Stimulated activated naive B cell treated with anti-CD40 and anti-IgM and Interleukin-4, amounts not matched to agents 10 μg/mL and 1 μg/mL and 100 μg/mL, for 72 hours (primary cell): ENCODE measurements around the gene MGLL.

Experiments used
- ATAC-seq, 2 donors: fragments of 150-1000 bp; cut with Tn5 transposase; replicated peaks; 2 replicates each; pipeline ENCODE4 v1.10.0; 2021; ENCODE audit warnings: moderate library complexity in 1 of 2
- DNase-seq: peaks from one replicate; pipeline ENCODE4 v3.0.0; 2021
- H3K27ac Mint-ChIP-seq: one replicate; pipeline ENCODE4 v1.8.0; 2022; ENCODE audit warnings: mild to moderate bottlenecking, mixed read lengths
- H3K27me3 Mint-ChIP-seq, 2 donors: one replicate each; pipeline ENCODE4 v1.8.0; 2022; ENCODE audit warnings: mixed read lengths in 2 of 2
- H3K36me3 Mint-ChIP-seq, 2 donors: one replicate each; pipeline ENCODE4 v1.8.0; 2022; ENCODE audit warnings: mixed read lengths in 2 of 2, mild to moderate bottlenecking in 1 of 2
- H3K4me1 Mint-ChIP-seq, 2 donors: one replicate each; pipeline ENCODE4 v1.8.0; 2022; ENCODE audit warnings: mixed read lengths in 2 of 2, mild to moderate bottlenecking in 1 of 2
- H3K4me3 Mint-ChIP-seq, 2 donors: one replicate each; pipeline ENCODE4 v1.8.0; 2022; ENCODE audit warnings: mild to moderate bottlenecking in 2 of 2, mixed read lengths in 2 of 2, moderate library complexity in 1 of 2
- H3K9me3 Mint-ChIP-seq, 2 donors: one replicate each; pipeline ENCODE4 v1.8.0; 2022; ENCODE audit warnings: mixed read lengths in 2 of 2, mild to moderate bottlenecking in 1 of 2

The MGLL gene

GRCh38 chr3:127764301-127764700 is 58.0 kb downstream of the MGLL start:
- H3K9me3 Mint-ChIP-seq, result peaks cover 5 to 7% of the 10 kb centered on the region in 2 donors
- DNase-seq (no peak), ATAC-seq (no peak)
- H3K27ac Mint-ChIP-seq, result peak overlapping the region; percentile 71
- peaks cover 25 to 49% of the 10 kb centered on the region in 2 donors for H3K36me3 Mint-ChIP-seq
- H3K27me3 Mint-ChIP-seq, result no peaks in the 10 kb centered on the region
- H3K4me1 Mint-ChIP-seq, result peaks cover 28 to 47% of the 10 kb centered on the region in 2 donors
- H3K4me3 Mint-ChIP-seq, result peak overlapping the region in 1 of 2 donors; percentile 27

DNA sequence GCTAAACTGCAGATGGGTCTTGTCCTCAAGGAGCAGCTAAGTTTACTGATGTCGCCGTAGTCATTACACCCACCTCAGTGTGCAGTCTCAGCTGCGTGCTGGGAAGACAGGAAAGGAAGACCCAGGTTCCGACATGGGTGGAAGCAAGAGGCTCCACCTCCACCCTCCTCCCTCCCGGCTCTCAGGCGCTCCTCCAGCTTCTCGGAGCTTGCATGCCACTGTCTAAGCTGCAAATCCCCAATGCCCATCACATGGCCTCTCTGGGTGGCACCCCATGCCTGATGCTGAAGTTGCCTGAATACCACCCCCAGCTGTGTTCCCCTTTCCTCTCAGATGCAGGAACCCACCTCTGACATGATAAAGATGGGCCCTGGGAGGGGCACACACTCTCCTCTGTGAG is 58.5 kb downstream of the MGLL start:
- H3K27ac Mint-ChIP-seq, result peak overlapping the region; percentile 71
- peaks cover 5 to 6% of the 10 kb centered on the region in 2 donors for H3K9me3 Mint-ChIP-seq
- no peaks in the 10 kb centered on the region for H3K27me3 Mint-ChIP-seq
- peaks cover 26 to 49% of the 10 kb centered on the region in 2 donors for H3K36me3 Mint-ChIP-seq
- H3K4me3 Mint-ChIP-seq, result peak overlapping the region in 1 of 2 donors; percentile 27
- H3K4me1 Mint-ChIP-seq, result peaks cover 28 to 47% of the 10 kb centered on the region in 2 donors
- no peak for DNase-seq
- ATAC-seq, result no peak

DNA sequence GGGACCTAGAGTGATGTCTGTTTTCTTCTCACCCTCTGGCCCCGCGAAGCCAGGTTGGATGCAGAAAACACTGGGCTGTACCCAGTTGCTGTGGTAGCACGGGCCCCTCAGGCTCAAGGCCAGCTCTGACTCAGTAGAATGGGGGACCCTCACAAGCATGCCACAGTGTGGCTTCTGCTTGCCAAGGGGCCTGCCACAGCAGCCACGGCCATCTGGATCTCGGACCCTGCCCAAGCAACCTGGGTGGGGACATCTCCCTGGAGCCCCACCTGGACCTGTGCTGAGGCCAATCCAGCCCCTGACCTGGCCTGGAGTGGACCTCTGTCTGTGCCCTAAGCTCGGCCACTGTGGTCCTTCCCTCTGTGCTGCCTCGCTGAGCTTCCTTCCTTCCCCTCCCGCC is 59.0 kb downstream of the MGLL start:
- Mint-ChIP-seq H3K27ac (no peak overlapping the region), H3K4me1 (peaks cover 28 to 47% of the 10 kb centered on the region in 2 donors), H3K9me3 (peaks cover under 1 to 3% of the 10 kb centered on the region in 2 donors), H3K27me3 (no peaks in the 10 kb centered on the region), H3K4me3 (no peak overlapping the region), H3K36me3 (peaks cover 21 to 45% of the 10 kb centered on the region in 2 donors)
- ATAC-seq (no peak), DNase-seq (no peak)

DNA sequence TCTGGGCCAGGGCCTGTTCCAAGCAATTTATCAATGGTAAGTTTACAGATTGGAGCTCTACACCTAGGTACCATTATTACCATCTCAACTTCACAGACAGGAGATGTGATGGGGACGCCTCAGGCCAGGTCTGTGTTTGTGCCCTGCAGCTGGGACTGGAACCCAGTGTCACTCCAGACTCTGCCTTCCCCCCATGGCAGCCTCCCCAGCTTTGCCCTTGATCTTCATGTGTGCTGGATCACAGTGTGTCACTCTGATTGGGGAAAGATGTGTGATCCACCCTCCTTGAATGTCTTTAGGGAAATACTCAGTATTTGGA is 59.6 kb downstream of the MGLL start:
- Mint-ChIP-seq H3K27me3 (no peaks in the 10 kb centered on the region), H3K9me3 (no peaks in the 10 kb centered on the region), H3K27ac (peak overlapping the region; percentile 93), H3K4me3 (peak overlapping the region in 1 of 2 donors; percentile 20), H3K36me3 (peaks cover 16 to 45% of the 10 kb centered on the region in 2 donors), H3K4me1 (peaks cover 28 to 47% of the 10 kb centered on the region in 2 donors)
- ATAC-seq (no peak), DNase-seq (no peak)

GRCh38 chr3:127762077-127762786 is 60.1 kb downstream of the MGLL start:
- H3K27ac Mint-ChIP-seq, result peak overlapping the region; percentile 93
- peak; percentile 24 for DNase-seq
- H3K36me3 Mint-ChIP-seq, result peaks cover 19 to 47% of the 10 kb centered on the region in 2 donors
- peak overlapping the region; percentile 64 to 72 for H3K4me3 Mint-ChIP-seq
- no peaks in the 10 kb centered on the region for H3K9me3 Mint-ChIP-seq
- H3K4me1 Mint-ChIP-seq, result peaks cover 28 to 47% of the 10 kb centered on the region in 2 donors
- H3K27me3 Mint-ChIP-seq, result no peaks in the 10 kb centered on the region
- peak; percentile 79 for ATAC-seq

DNA sequence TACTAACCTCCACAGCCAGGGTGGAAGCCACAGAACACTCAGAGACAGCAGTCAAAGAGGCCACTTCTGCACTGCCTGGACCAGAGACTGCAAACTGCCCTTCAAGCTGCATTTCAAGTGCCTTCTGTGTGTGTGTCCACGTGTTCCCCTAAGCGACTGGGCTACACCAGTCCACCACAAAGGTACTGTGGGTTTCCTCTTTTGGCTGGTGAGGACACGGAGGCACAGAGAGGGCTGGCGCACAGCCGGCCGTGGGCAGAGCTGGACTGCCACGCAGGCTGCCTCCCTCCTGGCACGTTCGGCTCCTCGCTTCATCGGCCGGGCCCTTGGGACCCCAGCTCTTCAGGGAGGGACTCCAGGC is 60.9 kb downstream of the MGLL start:
- Mint-ChIP-seq H3K27me3 (no peaks in the 10 kb centered on the region), H3K9me3 (peaks cover 2 to 3% of the 10 kb centered on the region in 2 donors), H3K4me1 (peaks cover 31 to 55% of the 10 kb centered on the region in 2 donors), H3K36me3 (peaks cover 21 to 45% of the 10 kb centered on the region in 2 donors), H3K4me3 (peak overlapping the region; percentile 64 to 72), H3K27ac (peak overlapping the region; percentile 93)
- ATAC-seq (peak; percentile 59 to 61), DNase-seq (peak; percentile 15)

DNA sequence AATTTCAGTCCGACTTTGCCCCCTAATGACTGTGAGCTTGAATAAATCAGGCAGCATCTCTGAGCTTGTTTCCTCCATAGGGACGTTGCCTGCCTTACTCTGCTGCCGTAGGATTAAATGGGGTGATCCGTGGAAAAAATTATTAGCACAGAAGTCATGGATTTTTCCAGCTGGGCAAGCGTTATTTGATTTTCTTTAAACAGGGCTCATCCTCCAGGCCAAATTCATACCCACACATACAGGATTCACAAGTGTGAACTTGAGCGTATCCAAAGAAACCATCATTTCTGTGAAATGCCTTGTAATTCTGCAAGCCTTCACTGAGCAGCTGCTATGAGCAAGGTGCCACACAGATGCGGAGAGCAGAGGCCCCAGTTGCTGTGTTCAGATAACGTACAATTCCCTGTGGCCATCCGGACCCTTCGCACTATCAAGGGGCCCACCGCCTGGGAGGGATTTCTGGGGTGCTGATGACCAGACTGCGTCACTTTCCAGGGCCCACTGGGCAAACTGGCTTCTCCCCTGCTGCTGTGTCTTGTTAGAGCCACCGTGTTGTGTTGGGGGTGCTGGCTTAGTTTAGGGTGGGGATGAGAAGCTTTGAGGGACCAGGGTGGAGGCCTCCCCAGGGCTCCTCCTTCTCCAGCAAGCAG is 61.4 kb downstream of the MGLL start:
- peak overlapping the region; percentile 47 for H3K27ac Mint-ChIP-seq
- peaks cover 34 to 60% of the 10 kb centered on the region in 2 donors for H3K4me1 Mint-ChIP-seq
- DNase-seq (no peak), ATAC-seq (no peak)
- peaks cover 21 to 46% of the 10 kb centered on the region in 2 donors for H3K36me3 Mint-ChIP-seq
- peak overlapping the region; percentile 64 to 72 for H3K4me3 Mint-ChIP-seq
- no peaks in the 10 kb centered on the region for H3K27me3 Mint-ChIP-seq
- H3K9me3 Mint-ChIP-seq, result peaks cover 2 to 3% of the 10 kb centered on the region in 2 donors

GRCh38 chr3:127760361-127760760 is 62.0 kb downstream of the MGLL start:
- Mint-ChIP-seq H3K4me3 (no peak overlapping the region), H3K27me3 (no peaks in the 10 kb centered on the region), H3K4me1 (peaks cover 38 to 60% of the 10 kb centered on the region in 2 donors), H3K27ac (no peak overlapping the region), H3K9me3 (peaks cover 3 to 4% of the 10 kb centered on the region in 2 donors), H3K36me3 (peaks cover 17 to 40% of the 10 kb centered on the region in 2 donors)
- no peak for ATAC-seq
- no peak for DNase-seq

GRCh38 chr3:127759826-127760225 is 62.5 kb downstream of the MGLL start:
- Mint-ChIP-seq H3K27me3 (no peaks in the 10 kb centered on the region), H3K4me3 (no peak overlapping the region), H3K36me3 (peaks cover 23 to 41% of the 10 kb centered on the region in 2 donors), H3K27ac (no peak overlapping the region), H3K4me1 (peaks cover 40 to 60% of the 10 kb centered on the region in 2 donors), H3K9me3 (peaks cover 3 to 4% of the 10 kb centered on the region in 2 donors)
- no peak for DNase-seq
- ATAC-seq, result no peak

DNA sequence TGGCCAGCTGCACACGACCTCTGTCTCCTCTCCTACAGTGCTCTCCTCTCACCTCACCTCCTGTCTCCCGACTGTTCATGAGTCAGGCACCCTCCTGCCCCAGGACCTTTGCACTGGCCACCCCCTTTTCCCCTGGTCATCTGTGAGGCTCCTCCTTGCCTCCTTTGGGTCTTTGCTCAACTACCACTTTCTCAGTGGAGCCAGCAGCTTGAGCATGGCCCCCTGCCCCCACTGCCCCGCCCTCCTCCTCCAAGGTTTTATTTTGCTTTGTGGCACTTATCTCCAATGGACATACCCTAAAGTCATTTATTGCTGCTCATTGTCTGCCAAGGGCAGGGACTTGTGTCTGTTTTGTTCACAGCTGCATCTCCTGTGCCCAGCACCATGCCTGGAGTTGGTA is 64.3 kb downstream of the MGLL start:
- H3K27me3 Mint-ChIP-seq, result no peaks in the 10 kb centered on the region
- DNase-seq (no peak), ATAC-seq (no peak)
- H3K4me1 Mint-ChIP-seq, result peaks cover 49 to 65% of the 10 kb centered on the region in 2 donors
- H3K36me3 Mint-ChIP-seq, result peaks cover 30 to 50% of the 10 kb centered on the region in 2 donors
- peak overlapping the region; percentile 69 for H3K27ac Mint-ChIP-seq
- H3K4me3 Mint-ChIP-seq, result no peak overlapping the region
- H3K9me3 Mint-ChIP-seq, result peaks cover 8 to 9% of the 10 kb centered on the region in 2 donors

- Mint-ChIP-seq H3K27ac (peak overlapping the region; percentile 94), H3K9me3 (peaks cover 8 to 9% of the 10 kb centered on the region in 2 donors), H3K36me3 (peaks cover 33 to 61% of the 10 kb centered on the region in 2 donors), H3K4me1 (peaks cover 52 to 69% of the 10 kb centered on the region in 2 donors), H3K27me3 (no peaks in the 10 kb centered on the region), H3K4me3 (peak overlapping the region; percentile 49 to 61)
- no peak for ATAC-seq
- DNase-seq, result no peak
Measured at GRCh38 chr3:127755305-127755681, 67.0 kb downstream of the MGLL start.

DNA sequence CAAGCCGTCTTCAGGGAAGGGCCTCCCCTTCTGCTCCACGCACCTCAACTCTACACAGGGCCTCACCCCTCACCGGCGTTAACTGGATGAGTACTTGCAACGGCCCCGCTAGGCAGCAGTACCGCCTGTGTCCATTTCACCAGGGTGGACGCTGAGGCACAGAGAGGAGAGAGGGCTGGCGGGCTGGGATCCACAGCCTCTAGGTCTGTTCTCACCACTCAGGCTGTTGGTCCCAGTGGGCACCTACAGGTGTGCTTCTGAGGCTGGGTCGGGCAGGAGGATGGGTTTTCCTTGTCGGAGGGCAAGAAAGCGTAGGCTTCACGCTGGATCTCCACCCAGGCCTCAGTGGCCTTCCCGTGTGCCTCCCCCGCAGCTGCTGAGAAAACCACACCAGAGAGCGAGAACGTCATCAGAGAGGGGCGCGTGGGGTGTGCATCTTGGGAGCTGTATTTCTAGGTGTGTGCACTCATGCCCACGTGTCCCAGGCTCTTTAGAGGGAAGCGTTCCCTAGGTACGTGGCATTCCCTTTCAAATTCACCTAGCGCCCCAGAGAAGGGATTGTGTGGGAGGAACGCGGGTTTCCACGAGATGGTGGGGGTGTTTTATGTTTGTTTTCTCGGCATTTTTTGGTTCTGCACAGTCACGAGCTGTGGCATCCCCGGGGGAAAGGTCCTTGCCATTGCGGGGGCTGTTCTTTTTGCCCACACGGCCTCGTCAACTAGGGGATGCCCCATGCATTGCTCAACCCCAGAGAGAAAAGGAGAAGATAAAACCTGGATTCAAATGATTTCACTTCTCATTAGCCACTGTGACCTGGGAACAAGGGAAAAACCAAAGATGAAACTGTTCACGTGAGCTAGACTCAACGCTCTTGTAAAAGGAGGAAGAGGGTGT is 67.7 kb downstream of the MGLL start:
- Mint-ChIP-seq H3K36me3 (peaks cover 35 to 63% of the 10 kb centered on the region in 2 donors), H3K27ac (peak overlapping the region; percentile 94), H3K9me3 (peaks cover 8 to 9% of the 10 kb centered on the region in 2 donors), H3K4me3 (peak overlapping the region; percentile 56 to 61), H3K4me1 (peaks cover 59 to 75% of the 10 kb centered on the region in 2 donors), H3K27me3 (no peaks in the 10 kb centered on the region)
- DNase-seq (peak; percentile 87), ATAC-seq (peak; percentile 49 to 58)

GRCh38 chr3:127753898-127754410 is 68.4 kb downstream of the MGLL start:
- H3K4me3 Mint-ChIP-seq, result peak overlapping the region; percentile 56 to 61
- H3K4me1 Mint-ChIP-seq, result peaks cover 64 to 82% of the 10 kb centered on the region in 2 donors
- ATAC-seq, result peak; percentile 34 to 45
- DNase-seq, result peak; percentile 77
- peaks cover 37 to 65% of the 10 kb centered on the region in 2 donors for H3K36me3 Mint-ChIP-seq
- peak overlapping the region; percentile 94 for H3K27ac Mint-ChIP-seq
- H3K9me3 Mint-ChIP-seq, result peaks cover 8 to 9% of the 10 kb centered on the region in 2 donors
- H3K27me3 Mint-ChIP-seq, result peaks cover 0 to under 1% of the 10 kb centered on the region in 2 donors

DNA sequence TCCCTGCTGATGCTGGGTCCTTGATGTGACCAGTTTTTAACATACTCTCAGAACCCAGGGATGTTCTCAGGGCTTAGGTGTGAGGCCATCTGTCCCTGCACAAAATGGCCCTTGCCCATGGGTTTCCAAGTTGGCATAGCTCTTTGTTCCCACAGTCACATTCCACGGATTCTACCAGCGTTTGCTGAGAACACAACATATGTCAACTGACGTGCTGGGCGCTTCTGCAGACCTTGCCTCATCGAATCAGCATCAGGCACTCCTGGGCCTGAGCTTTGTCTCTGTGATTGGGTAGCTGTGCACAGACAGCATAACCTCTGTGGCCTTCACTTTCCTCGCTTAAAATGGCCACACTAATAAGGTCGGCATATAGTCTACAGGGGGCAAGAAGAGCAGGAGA is 69.0 kb downstream of the MGLL start:
- no peak for DNase-seq
- peak overlapping the region; percentile 94 for H3K27ac Mint-ChIP-seq
- H3K4me1 Mint-ChIP-seq, result peaks cover 66 to 88% of the 10 kb centered on the region in 2 donors
- no peak for ATAC-seq
- H3K4me3 Mint-ChIP-seq, result peak overlapping the region; percentile 56 to 61
- H3K9me3 Mint-ChIP-seq, result peaks cover 8 to 9% of the 10 kb centered on the region in 2 donors
- peaks cover 42 to 70% of the 10 kb centered on the region in 2 donors for H3K36me3 Mint-ChIP-seq
- H3K27me3 Mint-ChIP-seq, result peaks cover 0 to 4% of the 10 kb centered on the region in 2 donors
